Measurements from ENCODE around the gene ZNF101.

DNA sequence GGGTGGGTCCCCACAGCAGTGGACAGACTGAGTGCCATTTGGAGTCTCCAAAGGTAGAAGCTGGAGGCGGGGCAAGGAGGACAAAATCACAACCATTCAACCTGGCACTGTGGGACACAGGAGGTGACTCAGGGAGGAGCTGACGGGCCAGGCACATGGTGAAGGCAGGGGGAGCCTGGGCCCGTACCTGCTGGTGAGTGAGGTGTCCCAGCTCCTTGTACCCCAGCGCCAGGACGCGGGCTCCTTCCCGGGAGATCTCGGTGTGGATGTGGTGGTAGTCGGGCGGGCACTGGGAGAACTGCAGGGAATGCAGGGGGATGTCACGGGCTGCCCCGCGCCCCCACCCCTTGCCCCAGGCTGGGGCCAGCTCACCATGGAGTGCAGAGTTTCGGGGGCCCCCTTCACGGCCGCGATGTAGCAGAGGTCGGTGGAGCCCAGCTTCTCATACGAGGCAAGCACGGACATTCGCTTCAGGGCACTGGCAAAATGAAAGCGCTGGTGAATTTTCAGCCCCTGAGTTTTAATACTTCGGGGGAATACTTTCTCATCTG, 15.0 kb upstream of the ZNF101 start:
- TF ChIP-seq EZH2 (IDR thresholded peaks at IDR 0.05) (no peak), POLR2AphosphoS5 (IDR thresholded peaks at IDR 0.05; ENCODE audit: borderline replicate concordance, low read depth, low read length) (no peak), FOXP2 (optimal IDR thresholded peaks at IDR 0.05; ENCODE audit: control extremely low read depth, extremely low read length, insufficient read depth) (no peak)

Measured in SK-N-MC (cell line).